ENCODE measurements around the gene STARD9. TPM values are rescaled to one million over a fixed set of nuclear protein-coding genes. Genes with fewer than 3 reads are reported as not detected.

The STARD9 gene
- total RNA-seq, 2 donors from 2014 or later: 6.5 to 7.4 TPM

- peak overlapping the region; percentile 44 to 62 for H3K27ac Mint-ChIP-seq
- no peak for DNase-seq (ENCODE audit: low spot score in 2 of 2)
- no peak for ATAC-seq
- no peaks in the 10 kb centered on the region for H3K9me3 Mint-ChIP-seq
- peaks cover 0 to 4% of the 10 kb centered on the region in 2 donors for H3K36me3 Mint-ChIP-seq
These were observed 153.2 kb downstream of the STARD9 start for GRCh38 chr15:42728560-42728959.

GRCh38 chr15:42728972-42729371, 153.6 kb downstream of the STARD9 start:
- peaks cover 0 to 5% of the 10 kb centered on the region in 2 donors for H3K36me3 Mint-ChIP-seq

GRCh38 chr15:42729409-42729808, 154.0 kb downstream of the STARD9 start:
- no peak for ATAC-seq
- Mint-ChIP-seq H3K9me3 (no peaks in the 10 kb centered on the region), H3K36me3 (peaks cover 0 to 8% of the 10 kb centered on the region in 2 donors), H3K27ac (no peak overlapping the region)
- DNase-seq (ENCODE audit: low spot score in 2 of 2): no peak

More at GRCh38 chr15:42728972-42729371, 153.6 kb downstream of the STARD9 start:
- DNase-seq (ENCODE audit: low spot score in 2 of 2): no peak
- Mint-ChIP-seq H3K27ac (no peak overlapping the region), H3K9me3 (no peaks in the 10 kb centered on the region)
- no peak for ATAC-seq

- Mint-ChIP-seq H3K36me3 (peaks cover 0 to 8% of the 10 kb centered on the region in 2 donors), H3K27ac (peak overlapping the region in 1 of 2 donors; percentile 86), H3K9me3 (no peaks in the 10 kb centered on the region)
- ATAC-seq (no peak), DNase-seq (ENCODE audit: low spot score in 2 of 2) (no peak)
These were observed 154.7 kb downstream of the STARD9 start for GRCh38 chr15:42730135-42730534.

- Mint-ChIP-seq H3K27ac (no peak overlapping the region), H3K9me3 (no peaks in the 10 kb centered on the region), H3K36me3 (peaks cover 0 to 8% of the 10 kb centered on the region in 2 donors)
- ATAC-seq (no peak), DNase-seq (ENCODE audit: low spot score in 2 of 2) (no peak)
These were observed 155.1 kb downstream of the STARD9 start for GRCh38 chr15:42730536-42730935.

GRCh38 chr15:42731461-42731860, 156.1 kb downstream of the STARD9 start:
- no peaks in the 10 kb centered on the region for H3K9me3 Mint-ChIP-seq
- ATAC-seq (no peak), DNase-seq (ENCODE audit: low spot score in 2 of 2) (no peak)
- peaks cover 0 to 8% of the 10 kb centered on the region in 2 donors for H3K36me3 Mint-ChIP-seq
- peak overlapping the region in 1 of 2 donors; percentile 27 for H3K27ac Mint-ChIP-seq

- Mint-ChIP-seq H3K9me3 (no peaks in the 10 kb centered on the region), H3K36me3 (peaks cover 0 to 8% of the 10 kb centered on the region in 2 donors), H3K27ac (no peak overlapping the region)
- ATAC-seq (no peak), DNase-seq (ENCODE audit: low spot score in 2 of 2) (no peak)
These were observed 156.9 kb downstream of the STARD9 start for GRCh38 chr15:42732095-42732827.

- DNase-seq (ENCODE audit: low spot score in 2 of 2) (no peak), ATAC-seq (no peak)
- Mint-ChIP-seq H3K9me3 (no peaks in the 10 kb centered on the region), H3K27ac (peak overlapping the region in 1 of 2 donors; percentile 25), H3K36me3 (peaks cover 0 to 8% of the 10 kb centered on the region in 2 donors)
These were observed 157.6 kb downstream of the STARD9 start for GRCh38 chr15:42733027-42733426.

GRCh38 chr15:42734076-42734672, 158.8 kb downstream of the STARD9 start:
- ATAC-seq (no peak), DNase-seq (ENCODE audit: low spot score in 2 of 2) (no peak)
- H3K9me3 Mint-ChIP-seq: no peaks in the 10 kb centered on the region
- no peak overlapping the region for H3K27ac Mint-ChIP-seq
- H3K36me3 Mint-ChIP-seq: peaks cover 0 to 8% of the 10 kb centered on the region in 2 donors

- DNase-seq (ENCODE audit: low spot score in 2 of 2) (no peak), ATAC-seq (no peak)
- H3K27ac Mint-ChIP-seq: peak overlapping the region in 1 of 2 donors; percentile 74
- no peaks in the 10 kb centered on the region for H3K9me3 Mint-ChIP-seq
- H3K36me3 Mint-ChIP-seq: peaks cover 0 to 8% of the 10 kb centered on the region in 2 donors
These were observed 160.2 kb downstream of the STARD9 start for GRCh38 chr15:42735382-42736165.

GRCh38 chr15:42736178-42736792, 160.9 kb downstream of the STARD9 start:
- H3K9me3 Mint-ChIP-seq: no peaks in the 10 kb centered on the region
- peak in 1 of 2 donors; percentile 23 for DNase-seq (ENCODE audit: low spot score in 2 of 2)
- H3K36me3 Mint-ChIP-seq: peaks cover 0 to 8% of the 10 kb centered on the region in 2 donors
- peak; percentile 25 to 33 for ATAC-seq
- H3K27ac Mint-ChIP-seq: peak overlapping the region in 1 of 2 donors; percentile 74

GRCh38 chr15:42736793-42737528, 161.6 kb downstream of the STARD9 start, which contains the start of gene CDAN1:
CDAN1 (minus strand) TSS chr15:42737128; CDS start chr15:42737102, 26 bp downstream.
- H3K36me3 Mint-ChIP-seq: peaks cover 0 to 4% of the 10 kb centered on the region in 2 donors
- peak within 1 kb of the TSS; percentile 87 to 89 for H3K27ac Mint-ChIP-seq
- no peaks in the 10 kb centered on the region for H3K9me3 Mint-ChIP-seq
- ATAC-seq (peak; percentile 94 to 98), DNase-seq (ENCODE audit: low spot score in 2 of 2) (peak; percentile 91 to 94)

GRCh38 chr15:42737529-42738328, 162.3 kb downstream of the STARD9 start:
- H3K9me3 Mint-ChIP-seq: no peaks in the 10 kb centered on the region
- H3K27ac Mint-ChIP-seq: peak overlapping the region; percentile 87 to 89
- H3K36me3 Mint-ChIP-seq: peaks cover 0 to 4% of the 10 kb centered on the region in 2 donors

GRCh38 chr15:42741710-42742109, 166.3 kb downstream of the STARD9 start:
- DNase-seq (ENCODE audit: low spot score in 2 of 2): no peak
- Mint-ChIP-seq H3K9me3 (no peaks in the 10 kb centered on the region), H3K36me3 (no peaks in the 10 kb centered on the region), H3K27ac (no peak overlapping the region)
- ATAC-seq: no peak

More at GRCh38 chr15:42737529-42738328, 162.3 kb downstream of the STARD9 start:
- DNase-seq (ENCODE audit: low spot score in 2 of 2) (no peak), ATAC-seq (no peak)

- DNase-seq (ENCODE audit: low spot score in 2 of 2) (no peak), ATAC-seq (no peak)
- H3K27ac Mint-ChIP-seq: no peak overlapping the region
- H3K36me3 Mint-ChIP-seq: no peaks in the 10 kb centered on the region
- H3K9me3 Mint-ChIP-seq: no peaks in the 10 kb centered on the region
These were observed 166.7 kb downstream of the STARD9 start for GRCh38 chr15:42742149-42742548.

Measured in activated naive CD4-positive, alpha-beta T cell treated with anti-CD3 and anti-CD28 coated beads, Interleukin-2, amount 50 U/mL, for 72 hours (primary cell).